HG03457 (cell line): ENCODE measurements around the gene CALY.
"Not testable (repeated sequence)": the region's sequence is repeated elsewhere in the genome, so short reads cannot be mapped to it uniquely, and the experiment has no call there.

Source experiments
- ATAC-seq: cut with Tn5 transposase; IDR thresholded peaks from one replicate; pipeline ENCODE4 v1.9.1; 2021; ENCODE audit warnings: moderate number of reproducible peaks; ENCODE audit not compliant: unreplicated experiment

CALY gene

GRCh38 chr10:133336577-133337369, at the start of gene CALY:
Gene CALY, minus strand, starts transcription at chr10:133336896. Its CDS starts 7,907 bp downstream, at chr10:133328989.
- no peak for ATAC-seq

- no peak for ATAC-seq
These were observed 48.5 kb upstream of the CALY start for GRCh38 chr10:133385214-133385613.

- no peak for ATAC-seq
These were observed 47.4 kb upstream of the CALY start for GRCh38 chr10:133384071-133384470.

- ATAC-seq, result no peak
These were observed 46.9 kb upstream of the CALY start for GRCh38 chr10:133383551-133383950.

- ATAC-seq, result no peak
These were observed 44.3 kb upstream of the CALY start for GRCh38 chr10:133381036-133381435.

GRCh38 chr10:133379801-133380666, 43.3 kb upstream of the CALY start:
- no peak for ATAC-seq

GRCh38 chr10:133379152-133379800, 42.6 kb upstream of the CALY start, which contains the start of gene PAOX:
Gene PAOX, plus strand, starts transcription at chr10:133379262. Its CDS starts 55 bp downstream, at chr10:133379317.
- peak; percentile 46 for ATAC-seq

GRCh38 chr10:133378251-133379096, 41.8 kb upstream of the CALY start:
- no peak for ATAC-seq

- ATAC-seq, result no peak
These were observed 41.1 kb upstream of the CALY start for GRCh38 chr10:133377818-133378250.

- ATAC-seq, result no peak
These were observed 40.5 kb upstream of the CALY start for GRCh38 chr10:133377025-133377817.

- ATAC-seq, result not testable (repeated sequence)
These were observed 39.5 kb upstream of the CALY start for GRCh38 chr10:133376183-133376582.

GRCh38 chr10:133375357-133376115, 38.8 kb upstream of the CALY start:
- no peak for ATAC-seq

- ATAC-seq, result peak; percentile 90
These were observed 36.7 kb upstream of the CALY start, which contains the start of gene ECHS1 for GRCh38 chr10:133373174-133374090. Gene ECHS1, minus strand, starts transcription at chr10:133373354. Its CDS starts 21 bp downstream, at chr10:133373333.

GRCh38 chr10:133372507-133372906, 35.8 kb upstream of the CALY start:
- no peak for ATAC-seq

- no peak for ATAC-seq
These were observed 33.5 kb upstream of the CALY start for GRCh38 chr10:133370030-133370786.

GRCh38 chr10:133368153-133368552, 31.5 kb upstream of the CALY start:
- no peak for ATAC-seq

GRCh38 chr10:133367461-133367860, 30.8 kb upstream of the CALY start:
- not testable (repeated sequence) for ATAC-seq
